Stromal cell of bone marrow (primary cell): Measurements from ENCODE around the gene OSBPL1A.

Experiments
- DNase-seq: peaks from one replicate; pipeline ENCODE4 v3.0.0-alpha.2; 2012; ENCODE audit warnings: low read depth

The OSBPL1A gene

GRCh38 chr18:24341361-24341760 is 56.3 kb downstream of the OSBPL1A start:
- no peak for DNase-seq

GRCh38 chr18:24333084-24333483 is 64.5 kb downstream of the OSBPL1A start:
- DNase-seq, result no peak

GRCh38 chr18:24326211-24326610 is 71.4 kb downstream of the OSBPL1A start:
- no peak for DNase-seq

GRCh38 chr18:24322584-24323136 is 75.0 kb downstream of the OSBPL1A start:
- DNase-seq, result peak; percentile 38

- no peak for DNase-seq
Measured at GRCh38 chr18:24321071-24321470, 76.6 kb downstream of the OSBPL1A start.

GRCh38 chr18:24319757-24320156 is 77.9 kb downstream of the OSBPL1A start:
- no peak for DNase-seq

GRCh38 chr18:24317370-24317769 is 80.3 kb downstream of the OSBPL1A start:
- DNase-seq, result no peak

- no peak for DNase-seq
Measured at GRCh38 chr18:24315170-24315569, 82.5 kb downstream of the OSBPL1A start.

- no peak for DNase-seq
Measured at GRCh38 chr18:24306201-24306600, 91.4 kb downstream of the OSBPL1A start.

- no peak for DNase-seq
Measured at GRCh38 chr18:24300703-24301102, 96.9 kb downstream of the OSBPL1A start.

- no peak for DNase-seq
Measured at GRCh38 chr18:24296276-24296675, 101.3 kb downstream of the OSBPL1A start.

GRCh38 chr18:24293254-24293653 is 104.4 kb downstream of the OSBPL1A start:
- no peak for DNase-seq

GRCh38 chr18:24278591-24278990 is 119.0 kb downstream of the OSBPL1A start:
- no peak for DNase-seq

- no peak for DNase-seq
Measured at GRCh38 chr18:24277516-24278195, 120.0 kb downstream of the OSBPL1A start.

- no peak for DNase-seq
Measured at GRCh38 chr18:24276994-24277393, 120.6 kb downstream of the OSBPL1A start.

- DNase-seq, result no peak
Measured at GRCh38 chr18:24274837-24275236, 122.8 kb downstream of the OSBPL1A start.

GRCh38 chr18:24273596-24273995 is 124.0 kb downstream of the OSBPL1A start:
- no peak for DNase-seq

- DNase-seq, result no peak
Measured at GRCh38 chr18:24272229-24272525, 125.4 kb downstream of the OSBPL1A start.

- peak; percentile 44 for DNase-seq
Measured at GRCh38 chr18:24271381-24272228, 126.0 kb downstream of the OSBPL1A start.

- DNase-seq, result peak; percentile 25
Measured at GRCh38 chr18:24270937-24271380, 126.7 kb downstream of the OSBPL1A start.

- DNase-seq, result no peak
Measured at GRCh38 chr18:24270358-24270936, 127.2 kb downstream of the OSBPL1A start.

- no peak for DNase-seq
Measured at GRCh38 chr18:24268784-24269550, 128.7 kb downstream of the OSBPL1A start.
